HG03025 (cell line): ENCODE measurements around the gene CKM.
"Not testable (repeated sequence)": the region's sequence is repeated elsewhere in the genome, so short reads cannot be mapped to it uniquely, and the experiment has no call there.

Experiments used
- ATAC-seq: cut with Tn5 transposase; IDR thresholded peaks from one replicate; pipeline ENCODE4 v1.9.1; 2021; ENCODE audit warnings: mild to moderate bottlenecking, moderate library complexity; ENCODE audit not compliant: unreplicated experiment, low FRiP score

Gene CKM

DNA sequence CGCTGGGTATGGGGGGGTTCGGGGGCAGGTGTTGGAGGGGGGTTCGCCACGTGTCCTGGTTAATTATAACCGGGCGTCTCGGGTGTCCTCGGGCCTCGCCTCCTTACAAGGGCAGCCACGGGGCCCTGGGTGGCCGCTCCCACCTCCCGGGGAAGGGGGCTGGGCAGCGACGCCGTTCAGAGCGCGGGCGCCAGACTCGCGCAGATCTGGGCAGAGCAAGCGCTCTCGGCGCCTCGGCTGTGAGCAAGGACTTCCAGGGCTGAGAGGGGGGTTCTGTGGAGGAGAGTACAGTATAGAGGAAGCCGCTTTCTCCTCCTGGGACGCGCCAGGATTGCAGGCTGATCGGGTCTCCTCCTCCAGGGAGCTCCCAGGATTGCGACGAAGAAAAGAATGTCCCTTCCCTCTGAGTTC lies 1.0 kb upstream of the CKM start:
- no peak for ATAC-seq

DNA sequence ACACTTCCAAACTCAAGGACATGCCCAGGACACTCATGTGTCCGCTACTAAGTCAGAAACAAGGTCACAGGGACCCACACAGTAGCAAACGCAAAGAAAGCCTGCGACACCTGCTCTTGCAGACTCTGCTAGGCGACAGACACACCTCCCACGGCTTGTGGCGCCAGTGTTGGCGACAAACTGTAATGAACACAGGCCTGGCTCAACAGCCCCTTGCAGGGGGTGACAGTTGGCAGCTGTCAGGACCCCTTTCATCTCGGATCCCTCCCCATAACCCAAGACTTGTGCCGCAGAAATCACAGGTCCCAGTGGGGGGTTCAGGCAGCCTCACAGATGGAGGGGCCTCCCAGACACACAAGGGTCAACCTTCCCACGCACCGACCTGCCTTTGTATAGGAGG lies 364 bp downstream of the CKM start:
- no peak for ATAC-seq

DNA sequence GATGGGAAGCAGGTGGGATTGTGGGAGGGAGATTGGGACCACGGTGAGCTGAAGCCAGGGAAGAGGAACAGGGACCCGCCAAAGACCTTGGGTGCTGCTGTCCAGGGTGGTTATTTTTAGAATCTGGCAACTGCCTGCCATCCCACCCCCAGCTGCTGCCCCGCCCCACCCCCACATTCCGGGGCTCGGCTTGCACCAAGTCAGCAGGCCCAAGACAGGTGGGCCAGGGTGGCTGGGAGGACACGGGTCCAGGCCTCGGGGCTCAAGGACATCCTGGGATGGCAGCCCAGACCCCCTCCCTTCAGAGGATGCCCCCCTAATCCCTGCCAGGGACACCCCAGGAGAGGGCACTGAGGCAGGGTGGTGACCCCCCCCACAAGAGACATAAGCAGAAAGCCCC lies 827 bp downstream of the CKM start:
- no peak for ATAC-seq

DNA sequence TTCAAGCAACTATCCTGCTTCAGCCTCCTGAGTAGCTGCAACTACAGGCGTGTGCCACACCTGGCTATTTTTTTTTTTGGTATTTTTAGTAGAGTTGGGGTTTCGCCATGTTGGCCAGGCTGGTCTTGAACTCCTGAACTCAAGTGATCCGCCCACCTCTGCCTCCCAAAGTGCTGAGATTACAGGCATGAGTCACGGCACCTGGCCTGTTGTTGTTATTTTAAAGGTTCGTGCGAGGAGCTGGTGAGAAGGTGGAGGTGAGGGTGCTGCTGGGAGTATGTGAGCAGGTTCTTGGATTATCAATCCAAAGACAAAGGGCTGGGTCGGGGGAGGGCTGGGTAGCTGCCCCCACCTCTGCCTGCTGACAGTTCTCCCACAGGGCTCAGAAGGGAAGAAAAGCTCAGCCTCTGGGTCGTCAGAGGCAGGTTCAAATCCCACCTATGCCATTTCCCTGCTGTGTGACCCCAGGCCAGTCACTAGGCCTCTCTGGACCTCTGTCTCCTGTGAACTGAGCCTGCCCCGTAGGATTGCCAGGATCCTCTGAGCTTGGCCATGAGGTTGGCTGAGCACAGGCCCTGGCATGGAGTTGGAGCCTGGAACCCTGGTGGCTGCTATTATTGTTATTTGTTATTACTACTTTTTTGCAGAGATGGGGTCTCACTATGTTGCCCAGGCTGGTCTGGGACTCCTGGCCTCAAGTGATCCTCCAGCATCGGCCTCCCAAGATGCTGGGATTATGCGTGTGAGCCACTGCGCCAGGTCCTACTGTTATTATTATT lies 1.5 kb downstream of the CKM start:
- ATAC-seq: no peak

DNA sequence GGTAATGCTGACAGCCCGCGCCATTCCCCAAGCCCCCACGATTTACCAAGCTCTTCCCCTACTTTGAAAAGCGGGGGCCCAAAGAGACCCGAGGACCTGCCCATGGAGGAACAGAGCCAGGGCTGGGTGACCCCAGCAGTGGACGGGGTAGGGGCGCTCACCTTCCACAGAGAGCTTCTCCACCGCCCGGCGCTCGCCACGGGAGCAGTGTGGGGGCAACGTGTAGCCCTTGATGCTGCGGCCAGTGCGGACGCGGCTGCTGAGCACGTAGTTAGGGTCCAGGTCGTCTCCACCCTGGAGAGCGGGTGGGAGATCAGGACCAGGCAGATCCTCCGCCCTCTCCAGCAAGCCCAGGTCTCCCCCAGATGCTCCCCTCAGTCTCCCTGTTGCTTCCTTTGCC lies 7.4 kb downstream of the CKM start:
- no peak for ATAC-seq

DNA sequence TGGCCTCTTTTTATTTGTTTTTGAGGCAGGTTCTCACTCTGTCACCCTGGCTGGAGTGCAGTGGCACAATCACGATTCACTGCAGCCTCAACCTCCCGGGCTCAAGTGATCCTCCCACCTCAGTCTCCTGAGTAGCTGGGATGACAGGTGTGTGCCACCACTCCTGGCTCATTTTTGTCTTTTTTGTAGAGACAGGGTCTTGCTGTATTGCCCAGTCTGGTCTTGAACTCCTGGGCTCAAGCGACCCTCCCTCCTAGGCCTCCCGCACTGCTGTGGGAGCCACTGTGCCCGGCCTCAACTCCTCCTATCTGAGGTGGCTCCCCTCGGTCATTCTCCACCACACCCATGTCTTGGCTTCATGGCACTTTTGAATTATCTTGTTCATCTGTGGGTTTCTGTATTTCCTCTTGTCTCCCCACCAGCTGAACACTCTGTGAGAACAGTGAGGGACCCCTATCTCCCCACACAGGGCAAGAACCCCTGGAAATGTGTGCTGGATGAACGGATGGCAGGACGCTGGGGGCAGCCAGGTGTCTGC lies 7.9 kb downstream of the CKM start:
- no peak for ATAC-seq

DNA sequence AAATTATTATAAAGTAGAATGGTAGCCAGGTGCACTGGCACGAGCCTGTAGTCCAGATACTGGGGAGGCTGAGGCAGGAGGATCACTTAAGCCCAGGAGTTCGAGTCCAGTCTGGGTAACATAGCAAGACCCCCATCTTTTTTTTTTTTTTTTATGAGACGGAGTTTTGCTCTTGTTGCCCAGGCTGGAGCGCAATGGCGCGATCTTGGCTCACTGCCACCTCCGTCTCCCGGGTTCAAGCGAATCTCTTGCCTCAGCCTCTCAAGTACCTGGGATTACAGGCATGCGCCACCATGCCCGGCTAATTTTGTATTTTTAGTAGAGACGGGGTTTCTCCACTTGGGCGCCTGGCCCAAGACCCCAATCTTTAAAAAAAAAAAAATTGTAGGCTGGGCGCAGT lies 10.4 kb downstream of the CKM start:
- ATAC-seq: not testable (repeated sequence)

DNA sequence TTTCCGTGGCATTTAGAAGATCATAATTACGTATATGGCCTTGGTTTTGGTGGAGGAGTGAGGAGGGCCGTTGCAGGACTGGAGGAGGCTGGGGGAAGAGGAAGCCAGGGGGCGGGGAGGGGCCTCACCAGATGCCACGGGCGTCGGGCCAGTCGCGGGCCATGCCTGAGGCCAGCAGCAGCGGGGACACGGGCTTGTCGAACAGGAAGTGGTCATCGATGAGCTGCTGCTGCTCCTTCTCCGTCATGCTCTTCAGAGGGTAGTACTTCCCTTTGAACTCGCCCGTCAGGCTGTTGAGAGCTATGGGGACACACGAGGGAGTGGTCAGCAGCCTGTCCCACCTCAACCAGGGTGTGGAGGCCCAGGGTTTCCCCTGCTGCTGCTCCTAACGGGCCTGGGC lies 11.1 kb downstream of the CKM start:
- ATAC-seq: no peak

DNA sequence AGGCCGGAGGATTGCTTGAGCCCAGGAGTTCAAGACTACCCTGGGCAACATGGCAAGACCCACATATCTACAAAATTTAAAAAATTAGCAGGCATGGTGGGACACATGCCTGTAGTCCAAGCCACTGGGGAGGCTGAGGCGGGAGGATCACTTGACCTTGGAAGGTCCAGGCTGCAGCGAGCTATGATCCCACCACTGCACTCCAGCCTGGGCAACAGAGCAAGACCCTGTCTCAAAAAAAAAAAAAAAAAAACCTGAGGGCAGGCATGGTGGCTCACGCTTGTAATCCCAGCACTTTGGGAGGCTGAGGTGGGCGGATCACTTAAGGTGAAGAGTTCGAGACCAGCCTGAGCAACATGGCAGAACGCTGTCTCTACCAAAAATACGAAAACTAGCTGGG lies 13.4 kb downstream of the CKM start:
- ATAC-seq: not testable (repeated sequence)

DNA sequence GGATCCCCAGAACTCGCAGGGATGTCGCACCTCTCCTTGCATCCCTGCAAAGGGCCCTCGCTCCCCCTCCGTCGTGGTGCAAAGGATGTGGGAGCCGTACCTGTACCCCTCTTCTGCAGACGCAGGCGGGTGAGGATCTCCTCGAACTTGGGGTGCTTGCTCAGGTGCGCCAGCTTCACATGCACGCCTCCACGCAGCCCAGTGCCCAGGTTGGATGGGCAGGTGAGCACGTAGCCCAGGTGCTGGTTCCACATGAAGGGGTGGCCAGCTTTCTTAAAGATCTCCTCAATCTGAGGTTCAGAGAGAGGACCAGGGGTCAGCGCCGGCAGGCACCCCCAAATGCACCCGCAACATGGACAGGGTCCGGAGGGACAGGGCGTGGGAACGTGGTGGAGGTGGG lies 15.3 kb downstream of the CKM start:
- no peak for ATAC-seq

DNA sequence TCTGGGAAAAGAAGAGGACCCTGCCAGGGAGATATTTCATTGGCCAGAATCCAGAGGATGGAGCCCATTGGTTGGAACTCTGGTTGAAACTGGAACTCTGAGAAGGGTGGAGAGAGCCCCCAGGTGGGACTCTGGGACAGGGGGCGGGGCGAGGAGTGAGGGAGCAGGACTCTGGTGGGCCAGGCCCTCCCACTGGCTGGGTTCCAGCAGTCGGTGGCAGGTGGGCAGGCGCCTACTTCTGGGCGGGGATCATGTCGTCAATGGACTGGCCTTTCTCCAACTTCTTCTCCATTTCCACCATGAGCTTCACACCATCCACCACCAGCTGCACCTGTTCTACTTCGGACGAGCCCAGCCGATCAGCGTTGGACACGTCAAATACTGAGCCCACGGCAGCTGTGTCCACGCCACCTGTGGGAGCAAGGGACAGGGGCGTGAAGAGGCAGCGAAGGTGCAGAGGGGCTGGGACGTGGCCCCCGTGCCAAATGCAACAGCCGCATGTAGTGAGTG lies 16.1 kb downstream of the CKM start:
- no peak for ATAC-seq

DNA sequence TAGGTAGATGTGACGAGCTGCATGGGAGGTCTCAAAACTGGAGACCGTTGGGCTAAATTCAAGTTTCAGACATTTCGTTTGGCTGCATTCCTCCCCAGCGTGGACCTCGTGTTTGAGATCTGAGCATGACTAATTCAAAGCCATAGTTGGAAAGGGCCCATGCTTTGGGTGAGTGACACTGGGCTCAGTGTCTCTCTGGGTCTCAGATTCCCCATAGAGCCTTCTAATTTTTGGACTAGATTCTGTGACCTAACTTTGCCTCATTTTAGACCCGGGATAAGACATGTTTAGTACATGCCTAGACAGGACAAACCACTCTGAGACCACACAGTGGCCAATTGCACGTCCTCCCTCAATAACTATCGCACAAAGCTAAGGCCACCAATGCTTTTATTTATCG lies 16.6 kb downstream of the CKM start:
- no peak for ATAC-seq

DNA sequence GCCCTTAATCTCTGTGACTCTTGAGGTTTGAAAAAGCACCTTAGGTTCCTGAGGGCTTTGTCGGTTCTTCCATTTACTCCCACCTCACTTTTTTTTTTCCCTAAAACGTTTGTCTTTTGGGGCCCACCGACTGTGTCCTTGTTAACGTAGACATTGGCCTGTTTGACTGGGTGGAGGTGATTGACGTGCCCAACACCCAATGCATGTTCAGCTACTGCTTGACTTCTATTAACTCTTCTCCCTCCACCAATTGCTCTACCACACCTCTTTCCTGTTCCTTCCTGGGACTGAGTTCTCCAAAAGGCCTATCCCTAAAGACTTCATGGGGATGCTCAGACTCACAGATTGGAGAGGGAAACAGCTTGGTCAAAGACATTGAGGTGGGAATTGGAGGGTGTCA lies 17.3 kb downstream of the CKM start:
- no peak for ATAC-seq

DNA sequence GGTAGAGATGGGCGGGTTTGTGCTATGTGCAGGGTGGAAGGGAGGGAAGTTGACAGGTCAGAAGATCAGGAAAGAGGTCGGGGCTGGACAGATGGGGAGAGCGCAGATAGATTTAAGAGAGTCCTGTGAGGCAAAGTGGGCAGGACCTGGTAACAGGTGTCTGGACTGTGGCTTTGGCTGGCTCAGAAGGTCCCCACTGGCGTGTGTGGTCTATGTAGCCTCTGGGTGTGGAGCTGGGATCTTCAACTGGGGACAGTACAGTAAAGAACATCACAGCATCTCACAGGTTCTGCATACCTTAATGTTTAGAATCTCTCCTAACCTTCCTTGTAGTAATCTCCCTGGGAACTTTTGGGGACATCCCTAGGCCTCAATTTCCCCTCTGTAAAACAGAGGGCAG lies 17.7 kb downstream of the CKM start:
- no peak for ATAC-seq

DNA sequence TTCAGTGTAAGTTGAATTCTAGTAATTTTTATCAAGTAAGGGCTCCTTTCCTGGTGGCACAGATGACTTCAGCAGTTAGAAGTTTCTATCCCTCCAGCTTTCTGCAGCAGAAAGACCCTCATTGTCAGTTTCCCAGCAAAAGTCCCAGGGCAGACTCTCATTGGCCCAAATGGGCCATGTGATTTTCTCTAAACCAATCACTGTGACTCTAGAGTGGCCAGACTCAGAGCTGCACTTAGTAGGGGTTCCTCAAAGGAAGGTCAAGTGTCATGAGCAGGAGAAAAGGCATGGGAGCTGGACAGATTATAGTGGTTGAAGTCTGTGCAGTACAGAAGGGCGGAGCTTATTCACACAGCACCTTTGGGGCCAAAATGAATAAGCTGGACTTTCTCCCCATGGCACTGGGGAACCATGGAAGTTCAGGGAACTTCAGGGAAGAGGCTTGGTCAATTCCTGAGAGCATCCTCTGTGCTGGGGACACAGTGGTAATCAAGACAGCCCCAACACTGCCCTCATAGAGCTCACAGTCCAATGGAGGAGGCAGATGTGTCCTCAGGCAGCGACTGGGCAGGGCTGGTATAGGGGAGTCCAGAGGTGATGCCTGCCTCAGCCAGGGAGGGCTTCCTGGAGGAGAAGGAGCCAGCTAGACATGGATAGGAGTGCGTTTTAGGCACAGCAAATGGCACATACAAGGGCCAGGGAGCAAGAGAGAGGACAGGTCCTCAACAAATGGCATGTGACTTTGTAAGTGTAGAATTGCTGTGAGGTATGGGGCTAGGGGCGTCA lies 18.3 kb downstream of the CKM start:
- ATAC-seq: no peak

DNA sequence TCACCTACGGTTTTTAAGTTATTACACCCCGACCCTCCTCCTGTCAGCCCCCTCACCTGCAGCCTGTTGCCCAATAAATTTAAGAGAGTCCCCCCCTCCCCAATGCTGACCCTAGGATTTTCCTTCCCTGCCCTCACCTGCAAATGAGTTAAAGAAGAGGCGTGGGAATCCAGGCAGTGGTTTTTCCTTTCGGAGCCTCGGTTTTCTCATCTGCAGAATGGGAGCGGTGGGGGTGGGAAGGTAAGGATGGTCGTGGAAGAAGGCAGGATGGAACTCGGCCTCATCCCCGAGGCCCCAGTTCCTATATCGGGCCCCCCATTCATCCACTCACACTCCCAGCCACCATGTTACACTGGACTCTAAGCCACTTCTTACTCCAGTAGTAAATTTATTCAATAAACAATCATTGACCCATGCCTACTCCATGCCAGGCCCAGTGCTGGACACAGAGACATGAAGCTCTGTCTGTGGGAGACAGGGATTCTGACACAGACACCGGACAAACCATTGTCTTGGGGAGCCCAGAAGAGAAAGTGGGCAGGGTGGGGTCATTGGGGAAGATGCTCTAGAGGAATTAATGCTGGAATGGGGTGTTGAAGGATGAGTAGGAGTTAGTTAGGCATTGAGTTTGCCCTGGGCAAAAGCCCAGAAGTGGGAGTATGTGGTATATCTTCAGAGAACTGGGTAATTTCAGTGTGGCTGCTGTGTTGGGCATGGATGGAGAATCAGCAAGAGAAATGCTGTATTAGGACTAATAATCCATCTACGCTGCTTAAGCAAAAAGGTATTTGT lies 19.2 kb downstream of the CKM start:
- no peak for ATAC-seq

DNA sequence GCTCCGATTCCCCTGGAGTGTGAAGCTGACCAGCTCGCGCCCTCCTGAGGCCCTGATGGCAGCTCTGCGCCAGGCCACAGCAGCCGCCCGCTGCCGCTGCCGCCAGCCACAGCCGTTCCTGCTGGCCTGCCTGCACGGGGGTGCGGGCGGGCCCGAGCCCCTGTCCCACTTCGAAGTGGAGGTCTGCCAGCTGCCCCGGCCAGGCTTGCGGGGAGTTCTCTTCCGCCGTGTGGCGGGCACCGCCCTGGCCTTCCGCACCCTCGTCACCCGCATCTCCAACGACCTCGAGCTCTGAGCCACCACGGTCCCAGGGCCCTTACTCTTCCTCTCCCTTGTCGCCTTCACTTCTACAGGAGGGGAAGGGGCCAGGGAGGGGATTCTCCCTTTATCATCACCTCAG lies 20.3 kb downstream of the CKM start:
- ATAC-seq: no peak

DNA sequence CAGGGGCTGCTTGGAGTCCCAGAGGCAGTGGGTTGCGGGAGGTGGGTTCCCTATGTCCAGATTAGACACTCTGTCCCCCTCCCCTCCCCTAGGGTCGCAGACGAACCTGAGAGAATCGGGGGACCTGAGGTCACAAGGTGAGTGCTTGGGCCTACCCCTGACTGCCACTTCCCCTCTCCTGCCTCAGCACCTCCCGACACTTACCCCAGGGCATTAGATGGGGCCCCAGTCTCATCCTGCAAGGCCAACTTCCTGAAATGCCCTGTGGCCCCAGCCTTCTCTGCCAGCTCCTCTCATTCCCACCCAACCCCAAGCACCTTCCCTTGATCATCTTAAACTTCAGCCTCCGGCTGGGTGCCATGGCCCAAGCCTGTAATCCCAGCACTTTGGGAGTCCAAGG lies 23.0 kb downstream of the CKM start:
- no peak for ATAC-seq

DNA sequence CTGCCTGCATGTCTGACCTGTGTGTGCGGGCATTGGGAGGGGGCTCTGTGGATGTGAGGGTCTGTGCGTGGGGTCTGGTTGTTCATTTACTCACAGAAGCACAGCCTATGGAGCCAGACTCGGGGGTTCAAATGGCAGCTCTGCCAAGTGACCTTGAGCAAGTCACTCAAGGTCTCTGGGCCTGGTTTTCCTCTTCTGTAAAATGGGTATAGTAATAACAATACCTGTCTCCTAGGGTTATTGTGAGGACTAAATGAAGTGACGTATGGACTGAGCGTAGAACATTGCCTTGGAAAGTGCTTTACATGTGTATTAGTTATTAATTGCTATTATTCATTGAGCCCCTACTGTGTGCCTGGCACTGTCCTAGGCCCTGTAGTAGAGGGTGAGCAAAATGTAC lies 24.4 kb downstream of the CKM start:
- no peak for ATAC-seq

DNA sequence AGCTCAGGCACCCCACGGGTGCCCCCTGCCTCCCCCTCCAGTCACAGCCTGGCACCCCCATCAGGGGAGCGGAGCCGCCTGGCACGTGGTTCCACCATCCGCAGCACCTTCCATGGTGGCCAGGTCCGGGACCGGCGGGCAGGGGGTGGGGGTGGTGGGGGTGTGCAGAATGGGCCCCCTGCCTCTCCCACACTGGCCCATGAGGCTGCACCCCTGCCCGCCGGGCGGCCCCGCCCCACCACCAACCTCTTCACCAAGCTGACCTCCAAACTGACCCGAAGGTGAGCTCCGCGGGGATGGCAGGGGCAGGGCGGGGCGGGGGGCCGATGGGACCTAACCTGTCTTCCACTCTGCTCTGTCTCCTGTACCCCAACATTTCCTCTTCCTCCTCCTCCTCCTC lies 25.0 kb downstream of the CKM start:
- ATAC-seq: no peak

DNA sequence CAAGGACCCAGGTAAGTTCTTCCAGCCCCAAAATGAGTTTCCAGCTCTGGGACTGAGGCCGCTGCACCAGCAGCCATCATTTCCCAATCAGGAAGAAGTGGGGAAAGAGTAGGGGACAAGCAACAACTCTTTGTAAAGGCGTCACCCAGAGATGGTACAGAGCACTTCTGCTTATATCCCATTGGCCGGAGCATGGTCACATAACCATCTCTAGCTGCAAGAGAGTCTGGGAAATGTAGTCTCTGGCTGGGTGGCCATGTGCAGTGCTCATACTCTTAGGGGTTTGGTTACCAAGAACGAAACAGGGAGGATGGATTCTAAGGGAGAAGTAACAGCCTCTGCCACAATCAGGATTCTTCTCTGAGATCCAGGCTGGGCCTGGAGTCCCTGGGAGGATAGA lies 26.3 kb downstream of the CKM start:
- no peak for ATAC-seq
